ENCODE data around the gene NELL2. TPM values are rescaled to one million over a fixed set of nuclear protein-coding genes. Genes with fewer than 3 reads are reported as not detected.

The NELL2 gene
- total RNA-seq, 1 donor from 2014 or later: 1.0 TPM

DNA sequence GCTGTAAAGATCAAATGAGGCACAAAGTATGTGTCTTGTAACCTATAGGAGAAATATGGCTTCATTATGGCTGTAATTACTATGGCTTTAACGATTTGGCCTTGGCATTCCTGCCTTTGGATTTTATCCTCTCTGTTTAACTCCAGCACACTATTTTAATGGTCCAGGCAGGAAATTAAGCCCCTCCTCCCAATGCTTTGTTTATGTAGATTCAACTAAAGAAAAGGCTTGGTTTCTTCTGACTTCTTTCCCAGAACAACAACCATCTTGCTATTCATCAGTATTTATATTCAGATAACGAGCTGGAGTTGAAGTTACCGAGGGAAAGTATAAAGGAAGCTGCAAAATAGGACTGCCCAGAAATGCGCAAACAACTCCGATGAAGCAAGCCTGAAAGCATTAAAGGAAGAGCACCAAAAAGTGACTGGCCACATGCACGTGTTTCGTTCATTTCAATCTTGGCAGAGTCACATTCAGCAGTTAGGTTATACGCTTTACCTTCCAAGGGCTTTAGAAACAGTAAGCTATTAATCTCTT lies 104.6 kb downstream of the NELL2 start:
- Histone ChIP-seq H3K4me3 (ENCODE audit: insufficient read depth, low read depth, low read length) (no peak overlapping the region), H3K27ac (ENCODE audit: low read depth, low read length) (no peak overlapping the region), H4K20me1 (ENCODE audit: insufficient read depth, low read length) (no peaks in the 10 kb centered on the region), H2AFZ (ENCODE audit: low read depth, low read length) (peak overlapping the region; percentile 58), H3K9ac (ENCODE audit: low read length) (no peak overlapping the region), H3K27me3 (ENCODE audit: insufficient read depth, low read length) (no peaks in the 10 kb centered on the region), H3K4me1 (ENCODE audit: insufficient read depth, low read length) (no peaks in the 10 kb centered on the region), H3K4me2 (ENCODE audit: low read length) (peak overlapping the region; percentile 46), H3K36me3 (ENCODE audit: insufficient read depth, low read length) (no peaks in the 10 kb centered on the region), H3K9me3 (ENCODE audit: insufficient read depth, low read depth, low read length) (no peaks in the 10 kb centered on the region), H3K79me2 (ENCODE audit: insufficient read depth, low read length) (no peaks in the 10 kb centered on the region)
- H3K27me3 Mint-ChIP-seq (ENCODE audit: low read depth, unreplicated experiment): no peaks in the 10 kb centered on the region
- H3K36me3 Mint-ChIP-seq (ENCODE audit: low read depth, unreplicated experiment): no peaks in the 10 kb centered on the region
- no peak overlapping the region for H3K4me3 Mint-ChIP-seq (ENCODE audit: unreplicated experiment)
- H3K27ac Mint-ChIP-seq (ENCODE audit: unreplicated experiment): no peak overlapping the region
- DNase-seq (ENCODE audit: low read depth) (peak; percentile 1), FAIRE-seq (no peak)
- H3K4me1 Mint-ChIP-seq (ENCODE audit: low read depth, unreplicated experiment): no peaks in the 10 kb centered on the region
- no peak for TF ChIP-seq CTCF (IDR thresholded peaks at IDR 0.05; ENCODE audit: insufficient read depth, low read depth, low read length)
- no peak for TF ChIP-seq EZH2 (IDR thresholded peaks at IDR 0.05; ENCODE audit: insufficient read depth, low read length)
- H3K9me3 Mint-ChIP-seq (ENCODE audit: unreplicated experiment): no peaks in the 10 kb centered on the region

DNA sequence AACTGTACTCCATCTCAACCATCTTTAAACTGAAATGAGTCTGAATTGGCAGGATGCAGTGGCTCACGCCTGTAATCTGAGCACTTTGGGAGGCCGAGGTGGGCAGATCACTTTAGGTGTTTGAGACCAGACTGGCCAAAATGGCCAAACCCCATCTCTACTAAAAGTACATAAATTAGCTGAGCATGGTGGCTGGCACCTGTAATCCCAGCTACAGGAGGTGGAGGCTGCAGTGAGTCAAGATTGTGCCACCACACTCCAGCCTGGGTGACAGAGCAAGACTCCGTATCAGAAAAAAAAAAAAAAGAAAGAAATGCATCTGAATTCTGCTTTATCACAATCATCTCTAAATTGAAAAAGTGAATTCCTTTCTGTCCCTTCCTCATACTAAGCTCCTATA lies 110.3 kb downstream of the NELL2 start:
- Histone ChIP-seq H3K36me3 (ENCODE audit: insufficient read depth, low read length) (no peaks in the 10 kb centered on the region), H3K4me2 (ENCODE audit: low read length) (no peak overlapping the region), H3K79me2 (ENCODE audit: insufficient read depth, low read length) (no peaks in the 10 kb centered on the region), H3K9ac (ENCODE audit: low read length) (no peak overlapping the region), H3K27me3 (ENCODE audit: insufficient read depth, low read length) (no peaks in the 10 kb centered on the region), H3K9me3 (ENCODE audit: insufficient read depth, low read depth, low read length) (no peaks in the 10 kb centered on the region), H3K4me1 (ENCODE audit: insufficient read depth, low read length) (no peaks in the 10 kb centered on the region), H3K27ac (ENCODE audit: low read depth, low read length) (no peak overlapping the region), H3K4me3 (ENCODE audit: insufficient read depth, low read depth, low read length) (no peak overlapping the region), H4K20me1 (ENCODE audit: insufficient read depth, low read length) (no peaks in the 10 kb centered on the region), H2AFZ (ENCODE audit: low read depth, low read length) (no peak overlapping the region)
- Mint-ChIP-seq H3K36me3 (ENCODE audit: low read depth, unreplicated experiment) (no peaks in the 10 kb centered on the region), H3K4me1 (ENCODE audit: low read depth, unreplicated experiment) (no peaks in the 10 kb centered on the region), H3K27ac (ENCODE audit: unreplicated experiment) (no peak overlapping the region), H3K27me3 (ENCODE audit: low read depth, unreplicated experiment) (no peaks in the 10 kb centered on the region), H3K4me3 (ENCODE audit: unreplicated experiment) (no peak overlapping the region), H3K9me3 (ENCODE audit: unreplicated experiment) (no peaks in the 10 kb centered on the region)
- TF ChIP-seq CTCF (IDR thresholded peaks at IDR 0.05; ENCODE audit: insufficient read depth, low read depth, low read length) (no peak), EZH2 (IDR thresholded peaks at IDR 0.05; ENCODE audit: insufficient read depth, low read length) (no peak)
- FAIRE-seq (no peak), DNase-seq (ENCODE audit: low read depth) (no peak)

DNA sequence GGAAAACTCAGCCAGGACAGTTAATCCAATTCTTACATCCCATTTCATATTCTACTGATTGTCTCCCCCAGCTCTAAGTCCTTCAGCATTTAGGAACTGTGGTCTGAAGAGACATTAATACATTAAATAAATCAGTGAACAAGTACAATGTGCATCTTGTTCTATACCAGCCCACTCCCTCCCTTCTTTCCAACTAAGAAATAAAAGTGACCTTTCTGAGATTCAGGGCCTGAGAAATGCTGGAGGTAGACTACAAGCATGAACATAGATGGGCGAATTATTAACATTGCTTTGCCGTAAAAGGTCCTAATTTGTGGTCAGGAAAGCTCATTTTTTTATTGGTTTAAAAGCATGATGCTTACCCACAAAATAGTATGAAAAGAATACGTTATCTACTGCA lies 113.1 kb downstream of the NELL2 start:
- H3K27ac ChIP-seq (ENCODE audit: low read depth, low read length): no peak overlapping the region
- TF ChIP-seq CTCF (IDR thresholded peaks at IDR 0.05; ENCODE audit: insufficient read depth, low read depth, low read length) (no peak), EZH2 (IDR thresholded peaks at IDR 0.05; ENCODE audit: insufficient read depth, low read length) (no peak)
- FAIRE-seq: no peak

More for the DNA sequence above, 113.1 kb downstream of the NELL2 start:
- no peak overlapping the region for H2AFZ ChIP-seq (ENCODE audit: low read depth, low read length)
- no peak for DNase-seq (ENCODE audit: low read depth)
- Mint-ChIP-seq H3K27ac (ENCODE audit: unreplicated experiment) (no peak overlapping the region), H3K9me3 (ENCODE audit: unreplicated experiment) (no peaks in the 10 kb centered on the region), H3K27me3 (ENCODE audit: low read depth, unreplicated experiment) (no peaks in the 10 kb centered on the region), H3K36me3 (ENCODE audit: low read depth, unreplicated experiment) (no peaks in the 10 kb centered on the region), H3K4me3 (ENCODE audit: unreplicated experiment) (no peak overlapping the region), H3K4me1 (ENCODE audit: low read depth, unreplicated experiment) (no peaks in the 10 kb centered on the region)
- no peaks in the 10 kb centered on the region for H4K20me1 ChIP-seq (ENCODE audit: insufficient read depth, low read length)
- no peaks in the 10 kb centered on the region for H3K4me1 ChIP-seq (ENCODE audit: insufficient read depth, low read length)
- H3K4me2 ChIP-seq (ENCODE audit: low read length): no peak overlapping the region
- H3K4me3 ChIP-seq (ENCODE audit: insufficient read depth, low read depth, low read length): no peak overlapping the region
- H3K27me3 ChIP-seq (ENCODE audit: insufficient read depth, low read length): no peaks in the 10 kb centered on the region
- H3K9me3 ChIP-seq (ENCODE audit: insufficient read depth, low read depth, low read length): no peaks in the 10 kb centered on the region
- H3K36me3 ChIP-seq (ENCODE audit: insufficient read depth, low read length): no peaks in the 10 kb centered on the region
- H3K79me2 ChIP-seq (ENCODE audit: insufficient read depth, low read length): no peaks in the 10 kb centered on the region
- H3K9ac ChIP-seq (ENCODE audit: low read length): no peak overlapping the region

Data from astrocyte (in vitro differentiated cells and primary cell).